Measurements from ENCODE around the gene AP4S1.
"Not testable (repeated sequence)": the region's sequence is repeated elsewhere in the genome, so short reads cannot be mapped to it uniquely, and the experiment has no call there.

DNA sequence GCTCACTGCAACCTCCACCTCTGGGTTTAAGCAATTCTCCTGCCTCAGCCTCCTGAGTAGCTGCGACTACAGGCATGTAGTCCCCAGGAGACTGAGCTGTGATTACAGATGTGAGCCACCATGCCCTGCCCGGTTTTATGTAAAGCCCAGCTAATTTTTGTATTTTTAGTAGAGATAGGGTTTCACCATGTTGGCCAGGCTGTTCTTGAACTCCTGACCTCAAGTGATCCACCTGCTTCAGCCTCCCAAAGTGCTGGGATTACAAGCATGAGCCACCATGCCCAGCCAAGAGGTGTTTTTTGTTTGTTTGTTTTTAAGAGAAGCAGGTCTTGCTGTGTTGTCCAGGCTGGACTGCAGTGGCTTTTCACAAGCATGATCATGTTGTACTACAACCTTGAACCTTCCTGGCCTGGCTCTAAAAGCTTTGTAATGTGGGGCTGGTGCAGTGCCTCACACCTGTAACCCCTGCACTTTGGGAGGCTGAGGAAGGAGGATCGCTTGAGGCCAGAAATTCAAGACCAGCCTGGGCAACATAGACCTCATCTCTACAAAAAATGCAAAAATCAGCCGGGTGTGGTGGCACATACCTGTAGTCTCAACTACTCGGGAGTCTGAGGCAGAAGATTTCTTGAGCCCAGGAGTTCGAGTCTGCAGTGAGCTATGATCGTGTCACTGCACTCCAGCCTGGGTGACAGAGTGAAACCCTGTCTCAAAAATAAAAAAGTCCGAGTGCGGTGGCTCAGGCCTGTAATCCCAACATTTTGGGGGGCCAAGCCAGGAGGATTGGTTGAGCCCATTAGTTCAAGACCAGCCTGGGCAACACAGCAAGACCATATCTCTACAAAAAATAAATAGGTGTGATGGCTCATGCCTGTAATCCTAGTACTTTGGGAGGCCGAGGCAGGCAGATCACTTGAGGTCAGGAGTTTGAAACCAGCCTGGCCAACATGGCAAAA is 68.7 kb downstream of the AP4S1 start:
- TF ChIP-seq EP300, POLR2A, POLR2AphosphoS5 (IDR thresholded peaks at IDR 0.05): not testable (repeated sequence)
- TF ChIP-seq, protein P1, sequence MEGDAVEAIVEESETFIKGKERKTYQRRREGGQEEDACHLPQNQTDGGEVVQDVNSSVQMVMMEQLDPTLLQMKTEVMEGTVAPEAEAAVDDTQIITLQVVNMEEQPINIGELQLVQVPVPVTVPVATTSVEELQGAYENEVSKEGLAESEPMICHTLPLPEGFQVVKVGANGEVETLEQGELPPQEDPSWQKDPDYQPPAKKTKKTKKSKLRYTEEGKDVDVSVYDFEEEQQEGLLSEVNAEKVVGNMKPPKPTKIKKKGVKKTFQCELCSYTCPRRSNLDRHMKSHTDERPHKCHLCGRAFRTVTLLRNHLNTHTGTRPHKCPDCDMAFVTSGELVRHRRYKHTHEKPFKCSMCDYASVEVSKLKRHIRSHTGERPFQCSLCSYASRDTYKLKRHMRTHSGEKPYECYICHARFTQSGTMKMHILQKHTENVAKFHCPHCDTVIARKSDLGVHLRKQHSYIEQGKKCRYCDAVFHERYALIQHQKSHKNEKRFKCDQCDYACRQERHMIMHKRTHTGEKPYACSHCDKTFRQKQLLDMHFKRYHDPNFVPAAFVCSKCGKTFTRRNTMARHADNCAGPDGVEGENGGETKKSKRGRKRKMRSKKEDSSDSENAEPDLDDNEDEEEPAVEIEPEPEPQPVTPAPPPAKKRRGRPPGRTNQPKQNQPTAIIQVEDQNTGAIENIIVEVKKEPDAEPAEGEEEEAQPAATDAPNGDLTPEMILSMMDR (IDR thresholded peaks at IDR 0.05) = not testable (repeated sequence)

All from stomach (tissue), 4 donors.